Ascending aorta (tissue), 2 donors: ENCODE data around the gene NOL12. TPM values are rescaled to one million over a fixed set of nuclear protein-coding genes. Genes with fewer than 3 reads are reported as not detected.
"Not testable (repeated sequence)": the region's sequence is repeated elsewhere in the genome, so short reads cannot be mapped to it uniquely, and the experiment has no call there.

Source experiments
- DNase-seq, 2 donors: peaks; one replicate each; pipeline ENCODE4 v3.0.0-alpha.2; 2019; ENCODE audit warnings: low spot score in 2 of 2
- H3K27ac ChIP-seq, 2 donors: fragments of 200-600 bp; sonication (generic); one replicate each; pipeline ENCODE4 v1.5.1; 2016 to 2017; ENCODE audit warnings: mild to moderate bottlenecking in 1 of 2
- H3K27me3 ChIP-seq: fragments of 200-600 bp; sonication (generic); one replicate; pipeline ENCODE4 v1.5.1; 2017
- H3K36me3 ChIP-seq, 2 donors: fragments of 200-600 bp; sonication (generic); one replicate each; pipeline ENCODE4 v1.5.1; 2016
- H3K4me1 ChIP-seq, 2 donors: fragments of 200-600 bp; sonication (generic); one replicate each; pipeline ENCODE4 v1.5.1; 2016 to 2017; ENCODE audit warnings: mild to moderate bottlenecking in 1 of 2
- H3K4me3 ChIP-seq, 2 donors: fragments of 200-600 bp; sonication (generic); one replicate each; pipeline ENCODE4 v1.5.1; 2016 to 2017; ENCODE audit warnings: mild to moderate bottlenecking in 1 of 2
- H3K9me3 ChIP-seq, 2 donors: fragments of 200-600 bp; sonication (generic); one replicate each; pipeline ENCODE4 v1.5.1; 2016
- intact Hi-C: fragments of 100-400 bp; cut with DNase I; formaldehyde crosslinking; loops from one replicate; pipeline ENCODE4 v1.15.1; 2023
- total RNA-seq: library from RNA; depleted of rRNA; stranded (reverse); fragments of >200 nt; gene quantifications from one replicate; pipeline ENCODE4 v1.1.0, GENCODE V29; 2016
- TF ChIP-seq, protein P1 (sequence below), 3 experiments: fragments of 200-600 bp in 2 of 3; fragments of 450-650 bp in 1 of 3; sonication (generic) in 2 of 3; IDR thresholded peaks; one replicate each; pipeline ENCODE4 v1.5.1; 2016 to 2019; ENCODE audit warnings: antibody characterized with exemption in 3 of 3, mild to moderate bottlenecking in 1 of 3, moderate library complexity in 1 of 3

Gene NOL12
- total RNA-seq, 1 donor from 2014 or later = 4.0 TPM

- no peak overlapping the region for H3K27ac ChIP-seq
- TF ChIP-seq, protein P1, sequence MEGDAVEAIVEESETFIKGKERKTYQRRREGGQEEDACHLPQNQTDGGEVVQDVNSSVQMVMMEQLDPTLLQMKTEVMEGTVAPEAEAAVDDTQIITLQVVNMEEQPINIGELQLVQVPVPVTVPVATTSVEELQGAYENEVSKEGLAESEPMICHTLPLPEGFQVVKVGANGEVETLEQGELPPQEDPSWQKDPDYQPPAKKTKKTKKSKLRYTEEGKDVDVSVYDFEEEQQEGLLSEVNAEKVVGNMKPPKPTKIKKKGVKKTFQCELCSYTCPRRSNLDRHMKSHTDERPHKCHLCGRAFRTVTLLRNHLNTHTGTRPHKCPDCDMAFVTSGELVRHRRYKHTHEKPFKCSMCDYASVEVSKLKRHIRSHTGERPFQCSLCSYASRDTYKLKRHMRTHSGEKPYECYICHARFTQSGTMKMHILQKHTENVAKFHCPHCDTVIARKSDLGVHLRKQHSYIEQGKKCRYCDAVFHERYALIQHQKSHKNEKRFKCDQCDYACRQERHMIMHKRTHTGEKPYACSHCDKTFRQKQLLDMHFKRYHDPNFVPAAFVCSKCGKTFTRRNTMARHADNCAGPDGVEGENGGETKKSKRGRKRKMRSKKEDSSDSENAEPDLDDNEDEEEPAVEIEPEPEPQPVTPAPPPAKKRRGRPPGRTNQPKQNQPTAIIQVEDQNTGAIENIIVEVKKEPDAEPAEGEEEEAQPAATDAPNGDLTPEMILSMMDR (IDR thresholded peaks at IDR 0.05) = no peak
- H3K27me3 ChIP-seq = no peaks in the 10 kb centered on the region
- peaks cover 0 to 9% of the 10 kb centered on the region in 2 donors for H3K4me1 ChIP-seq
- H3K4me3 ChIP-seq = no peak overlapping the region
- no peak for DNase-seq
- peaks cover 39 to 44% of the 10 kb centered on the region in 2 donors for H3K36me3 ChIP-seq
- intact Hi-C loops = no loop called here
- no peaks in the 10 kb centered on the region for H3K9me3 ChIP-seq
Observed at GRCh38 chr22:37690901-37691504, 4.9 kb downstream of the NOL12 start.

DNA sequence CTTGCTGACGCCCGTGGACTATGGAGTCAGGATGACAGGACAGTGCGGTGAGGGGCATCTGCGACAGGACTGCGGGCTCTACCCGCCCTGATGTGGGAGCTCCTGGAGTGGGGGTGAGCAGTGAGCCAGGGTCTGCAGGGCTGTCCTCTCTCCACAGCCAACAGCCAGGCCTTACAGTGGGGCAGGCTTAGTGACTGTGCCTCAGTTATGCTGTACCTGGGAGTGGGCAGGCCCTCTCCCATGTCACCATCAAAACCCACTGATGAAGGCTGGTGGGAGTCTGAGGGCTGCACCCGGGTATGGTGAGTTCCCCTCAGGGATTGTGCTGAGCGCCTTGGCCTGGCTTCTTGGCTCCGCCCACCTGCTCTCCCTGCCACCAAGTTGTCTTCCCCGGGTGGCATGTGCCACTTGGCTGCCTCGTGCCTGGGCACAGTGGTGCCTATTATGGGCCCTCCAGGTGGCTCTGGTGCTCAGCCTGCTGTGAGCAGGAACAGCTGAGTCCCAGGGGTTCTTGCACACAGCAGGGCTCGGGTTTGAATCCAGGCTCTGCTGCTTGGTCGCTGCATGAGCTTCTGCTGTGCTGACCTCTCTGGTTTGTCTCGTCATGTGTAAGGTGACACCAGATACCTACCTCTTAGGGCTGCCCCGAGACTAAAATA lies 6.6 kb downstream of the NOL12 start:
- TF ChIP-seq, protein P1 (IDR thresholded peaks at IDR 0.05) = no peak
- no peak overlapping the region for H3K27ac ChIP-seq
- no peak overlapping the region for H3K4me3 ChIP-seq
- intact Hi-C loops = no loop called here
- H3K36me3 ChIP-seq = peaks cover 39 to 44% of the 10 kb centered on the region in 2 donors
- DNase-seq = no peak
- peaks cover 0 to 11% of the 10 kb centered on the region in 2 donors for H3K4me1 ChIP-seq
- no peaks in the 10 kb centered on the region for H3K9me3 ChIP-seq
- no peaks in the 10 kb centered on the region for H3K27me3 ChIP-seq

- Histone ChIP-seq H3K36me3 (peaks cover 32 to 35% of the 10 kb centered on the region in 2 donors), H3K4me1 (peaks cover 0 to 11% of the 10 kb centered on the region in 2 donors)
- DNase-seq, H3K27ac ChIP-seq, intact Hi-C loops, H3K27me3 ChIP-seq, H3K4me3 ChIP-seq, H3K9me3 ChIP-seq: not testable (repeated sequence)
Observed at GRCh38 chr22:37694131-37694530, 8.0 kb downstream of the NOL12 start.

DNA sequence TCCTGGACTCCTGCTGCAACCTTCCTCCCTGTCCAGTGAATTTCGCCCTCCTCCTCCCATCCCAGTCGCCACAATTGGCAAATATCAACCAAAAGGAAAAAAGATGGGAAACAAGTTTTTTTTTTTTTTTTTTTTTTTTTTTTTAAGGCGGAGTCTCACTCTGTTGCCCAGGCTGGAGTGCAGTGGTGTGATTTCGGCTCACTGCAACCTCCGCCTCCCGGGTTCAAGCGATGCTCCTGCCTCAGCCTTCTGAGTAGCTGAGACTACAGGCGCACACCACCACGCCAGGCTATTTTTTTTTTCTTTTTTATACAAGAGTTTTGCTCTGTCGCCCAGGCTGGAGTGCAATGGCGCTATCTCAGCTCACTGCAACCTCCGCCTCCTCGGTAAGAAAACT lies 10.1 kb downstream of the NOL12 start:
- intact Hi-C loops = loop anchor here (1.0 to 2.0 kb wide), 2 partner anchors 32 to 51 kb away; no protein-coding TSS in a partner anchor
- DNase-seq, H3K27me3 ChIP-seq, H3K9me3 ChIP-seq: not testable (repeated sequence)
- Histone ChIP-seq H3K4me1 (peaks cover 0 to 11% of the 10 kb centered on the region in 2 donors), H3K4me3 (peak overlapping the region in 1 of 2 donors; percentile 49), H3K36me3 (peaks cover 21 to 22% of the 10 kb centered on the region in 2 donors), H3K27ac (peak overlapping the region in 1 of 2 donors; percentile 57)

- peaks cover 15 to 16% of the 10 kb centered on the region in 2 donors for H3K36me3 ChIP-seq
- peak within 1 kb of the TSS; percentile 61 to 72 for H3K27ac ChIP-seq
- no peaks in the 10 kb centered on the region for H3K27me3 ChIP-seq
- H3K9me3 ChIP-seq = no peaks in the 10 kb centered on the region
- TF ChIP-seq, protein P1 (IDR thresholded peaks at IDR 0.05) = peak; percentile 30 to 47 (median 32)
- intact Hi-C loops = loop anchor here (1.0 to 2.0 kb wide), 2 partner anchors 31 to 50 kb away; no protein-coding TSS in a partner anchor
- DNase-seq = peak; percentile 89 to 98
- peak within 1 kb of the TSS in 1 of 2 donors; percentile 49 for H3K4me3 ChIP-seq
- H3K4me1 ChIP-seq = peaks cover 0 to 11% of the 10 kb centered on the region in 2 donors
Observed at GRCh38 chr22:37696657-37697537, 10.8 kb downstream of the NOL12 start, which contains the start of gene TRIOBP. Gene TRIOBP (plus strand): TSS chr22:37697048. CDS start chr22:37701366, 4,318 bp downstream.

DNA sequence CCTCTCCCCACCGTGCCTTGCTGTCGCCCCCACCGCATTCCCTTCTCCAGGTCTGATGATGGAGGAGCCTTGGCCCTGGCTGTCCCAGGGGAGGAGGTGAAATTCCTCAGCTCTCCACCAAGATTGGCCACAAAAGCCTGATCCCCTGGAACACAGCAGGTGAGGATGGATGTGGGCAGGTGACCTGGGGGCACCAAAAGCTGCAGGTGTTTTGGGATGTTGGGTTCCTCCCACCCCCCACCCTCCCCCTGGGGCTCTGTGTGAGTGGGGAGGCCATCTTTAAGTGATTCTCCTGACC lies 11.3 kb downstream of the NOL12 start:
- intact Hi-C loops = loop anchor here (2.0 kb wide), 1 partner anchor 49 kb away; no protein-coding TSS in a partner anchor
- Histone ChIP-seq H3K4me1 (peaks cover 0 to 11% of the 10 kb centered on the region in 2 donors), H3K36me3 (peaks cover 9 to 10% of the 10 kb centered on the region in 2 donors), H3K4me3 (no peak overlapping the region), H3K27me3 (no peaks in the 10 kb centered on the region), H3K9me3 (no peaks in the 10 kb centered on the region), H3K27ac (peak overlapping the region; percentile 61 to 72)
- TF ChIP-seq, protein P1 (IDR thresholded peaks at IDR 0.05) = no peak
- DNase-seq = no peak
